ENCODE measurements around the gene CHST3. TPM values are rescaled to one million over a fixed set of nuclear protein-coding genes. Genes with fewer than 3 reads are reported as not detected.
A peak's percentile ranks its signal among the peaks of the same experiment; 100 is the strongest.

Gene CHST3
- total and polyA plus RNA-seq, 5 donors, result 14.9 to 37.0 (median 22.6) TPM

DNA sequence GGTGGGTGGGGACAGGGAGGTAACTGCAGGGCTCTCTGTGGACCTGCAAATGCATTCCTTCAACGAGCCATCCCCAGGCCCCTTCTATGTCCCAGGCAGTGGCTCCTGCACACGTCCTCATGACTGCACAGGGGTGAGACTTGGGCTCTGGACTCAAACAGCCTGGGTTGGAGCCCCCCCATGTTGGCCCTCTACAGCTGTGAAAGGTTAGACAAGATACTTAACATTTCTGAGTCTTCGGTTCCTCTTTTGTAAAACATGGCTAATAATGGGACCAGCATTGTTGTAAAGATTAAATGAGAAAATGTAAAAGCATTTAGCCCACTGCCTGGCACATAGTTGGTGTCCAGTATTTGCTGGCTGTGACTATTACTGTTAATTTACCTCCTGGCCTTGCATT, 41.8 kb downstream of the CHST3 start:
- no peak overlapping the region for H3K27ac ChIP-seq (ENCODE audit: low read length)
- peaks cover 24% of the 10 kb centered on the region for H3K4me1 ChIP-seq (ENCODE audit: control insufficient read depth, insufficient read depth, low read length)
- intact Hi-C loops (cut with DNase I), result no loop called here

GRCh38 chr10:72007246-72007892, 43.2 kb downstream of the CHST3 start:
- Histone ChIP-seq H3K4me1 (ENCODE audit: control insufficient read depth, insufficient read depth, low read length) (peaks cover 28% of the 10 kb centered on the region), H3K27me3 (ENCODE audit: control insufficient read depth, insufficient read depth) (no peaks in the 10 kb centered on the region), H3K9me3 (ENCODE audit: control insufficient read depth, low read length) (no peaks in the 10 kb centered on the region), H3K27ac (ENCODE audit: low read length) (peak overlapping the region; percentile 25), H3K4me3 (ENCODE audit: low read length) (no peak overlapping the region)
- peak in 1 of 2 donors; percentile 5 for ATAC-seq
- intact Hi-C loops (cut with DNase I), result no loop called here
- 80% methylated on average over 59 of the region's 59 CpGs for WGBS
- DNase-seq, result peak; percentile 76 to 91 (median 90)

More for the DNA sequence above, 41.8 kb downstream of the CHST3 start:
- DNase-seq (no peak), ATAC-seq (no peak)
- Histone ChIP-seq H3K27me3 (ENCODE audit: control insufficient read depth, insufficient read depth) (no peaks in the 10 kb centered on the region), H3K9me3 (ENCODE audit: control insufficient read depth, low read length) (no peaks in the 10 kb centered on the region), H3K4me3 (ENCODE audit: low read length) (no peak overlapping the region)
- WGBS, result 76% methylated on average over 3 of the region's 3 CpGs

GRCh38 chr10:72008096-72008981, 44.1 kb downstream of the CHST3 start:
- H3K9me3 ChIP-seq (ENCODE audit: control insufficient read depth, low read length), result no peaks in the 10 kb centered on the region
- H3K27me3 ChIP-seq (ENCODE audit: control insufficient read depth, insufficient read depth), result no peaks in the 10 kb centered on the region
- H3K4me1 ChIP-seq (ENCODE audit: control insufficient read depth, insufficient read depth, low read length), result peaks cover 28% of the 10 kb centered on the region
- DNase-seq (peak in 2 of 3 donors; percentile 70 to 73), ATAC-seq (no peak)
- peak overlapping the region; percentile 90 for H3K27ac ChIP-seq (ENCODE audit: low read length)
- intact Hi-C loops (cut with DNase I), result no loop called here
- no peak overlapping the region for H3K4me3 ChIP-seq (ENCODE audit: low read length)
- 85% methylated on average over 58 of the region's 58 CpGs for WGBS

GRCh38 chr10:72009051-72009424, 44.8 kb downstream of the CHST3 start:
- ATAC-seq (no peak), DNase-seq (no peak)
- Histone ChIP-seq H3K4me1 (ENCODE audit: control insufficient read depth, insufficient read depth, low read length) (peaks cover 32% of the 10 kb centered on the region), H3K27me3 (ENCODE audit: control insufficient read depth, insufficient read depth) (no peaks in the 10 kb centered on the region), H3K4me3 (ENCODE audit: low read length) (no peak overlapping the region), H3K9me3 (ENCODE audit: control insufficient read depth, low read length) (no peaks in the 10 kb centered on the region), H3K27ac (ENCODE audit: low read length) (peak overlapping the region; percentile 90)
- intact Hi-C loops (cut with DNase I), result no loop called here
- 29% methylated on average over 9 of the region's 9 CpGs for WGBS

GRCh38 chr10:72009425-72010081, 45.4 kb downstream of the CHST3 start:
- Histone ChIP-seq H3K27ac (ENCODE audit: low read length) (peak overlapping the region; percentile 90), H3K4me1 (ENCODE audit: control insufficient read depth, insufficient read depth, low read length) (peaks cover 35% of the 10 kb centered on the region), H3K4me3 (ENCODE audit: low read length) (no peak overlapping the region), H3K9me3 (ENCODE audit: control insufficient read depth, low read length) (no peaks in the 10 kb centered on the region), H3K27me3 (ENCODE audit: control insufficient read depth, insufficient read depth) (no peaks in the 10 kb centered on the region)
- intact Hi-C loops (cut with DNase I), result no loop called here
- DNase-seq (peak; percentile 93 to 96 (median 95)), ATAC-seq (peak; percentile 89 to 92)
- WGBS, result 16% methylated on average over 12 of the region's 12 CpGs

GRCh38 chr10:72010234-72010973, 46.2 kb downstream of the CHST3 start:
- Histone ChIP-seq H3K4me3 (ENCODE audit: low read length) (no peak overlapping the region), H3K4me1 (ENCODE audit: control insufficient read depth, insufficient read depth, low read length) (peaks cover 38% of the 10 kb centered on the region), H3K27ac (ENCODE audit: low read length) (peak overlapping the region; percentile 90), H3K9me3 (ENCODE audit: control insufficient read depth, low read length) (no peaks in the 10 kb centered on the region), H3K27me3 (ENCODE audit: control insufficient read depth, insufficient read depth) (no peaks in the 10 kb centered on the region)
- ATAC-seq (no peak), DNase-seq (peak in 1 of 3 donors; percentile 56)
- intact Hi-C loops (cut with DNase I), result no loop called here
- WGBS, result 61% methylated on average over 7 of the region's 7 CpGs

DNA sequence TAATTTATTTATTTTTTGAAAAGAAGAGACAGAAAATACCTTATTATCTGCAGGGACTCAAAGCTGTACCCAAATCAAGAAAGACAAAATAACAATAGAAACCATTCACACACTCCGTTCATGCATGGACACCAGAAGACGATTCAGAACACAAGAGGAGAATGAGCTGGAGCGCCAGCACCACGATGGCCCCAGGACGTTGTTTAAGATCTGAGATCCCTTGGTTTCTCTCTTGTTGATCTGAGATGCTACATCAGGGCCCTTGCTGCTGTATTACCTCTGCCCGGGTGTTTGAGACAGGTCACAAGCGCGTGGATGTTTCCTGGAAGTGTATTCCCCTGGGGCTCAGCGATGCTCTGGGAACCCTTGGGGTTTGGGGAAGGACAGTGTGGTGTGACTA, 46.8 kb downstream of the CHST3 start:
- intact Hi-C loops (cut with DNase I), result no loop called here
- Histone ChIP-seq H3K27ac (ENCODE audit: low read length) (no peak overlapping the region), H3K4me1 (ENCODE audit: control insufficient read depth, insufficient read depth, low read length) (peaks cover 38% of the 10 kb centered on the region), H3K27me3 (ENCODE audit: control insufficient read depth, insufficient read depth) (no peaks in the 10 kb centered on the region), H3K4me3 (ENCODE audit: low read length) (no peak overlapping the region), H3K9me3 (ENCODE audit: control insufficient read depth, low read length) (no peaks in the 10 kb centered on the region)
- 94% methylated on average over 9 of the region's 9 CpGs for WGBS
- ATAC-seq, result no peak
- DNase-seq, result peak in 1 of 3 donors; percentile 15

- H3K9me3 ChIP-seq (ENCODE audit: control insufficient read depth, low read length), result no peaks in the 10 kb centered on the region
- 93% methylated on average over 8 of the region's 8 CpGs for WGBS
- ATAC-seq (no peak), DNase-seq (peak in 1 of 3 donors; percentile 26)
- no peaks in the 10 kb centered on the region for H3K27me3 ChIP-seq (ENCODE audit: control insufficient read depth, insufficient read depth)
- H3K27ac ChIP-seq (ENCODE audit: low read length), result peak overlapping the region; percentile 12
- intact Hi-C loops (cut with DNase I), result no loop called here
- peaks cover 40% of the 10 kb centered on the region for H3K4me1 ChIP-seq (ENCODE audit: control insufficient read depth, insufficient read depth, low read length)
- H3K4me3 ChIP-seq (ENCODE audit: low read length), result no peak overlapping the region
Observed at GRCh38 chr10:72011468-72011867, 47.3 kb downstream of the CHST3 start.

GRCh38 chr10:72011976-72012512, 47.8 kb downstream of the CHST3 start:
- no peak for DNase-seq
- intact Hi-C loops (cut with DNase I), result no loop called here

GRCh38 chr10:72012796-72013195, 48.6 kb downstream of the CHST3 start:
- Histone ChIP-seq H3K9me3 (ENCODE audit: control insufficient read depth, low read length) (no peaks in the 10 kb centered on the region), H3K27ac (ENCODE audit: low read length) (peak overlapping the region; percentile 32), H3K4me3 (ENCODE audit: low read length) (no peak overlapping the region), H3K4me1 (ENCODE audit: control insufficient read depth, insufficient read depth, low read length) (peaks cover 47% of the 10 kb centered on the region), H3K27me3 (ENCODE audit: control insufficient read depth, insufficient read depth) (no peaks in the 10 kb centered on the region)
- 73% methylated on average over 7 of the region's 7 CpGs for WGBS
- no peak for DNase-seq
- ATAC-seq, result no peak
- intact Hi-C loops (cut with DNase I), result no loop called here

More at GRCh38 chr10:72011976-72012512, 47.8 kb downstream of the CHST3 start:
- Histone ChIP-seq H3K27me3 (ENCODE audit: control insufficient read depth, insufficient read depth) (no peaks in the 10 kb centered on the region), H3K9me3 (ENCODE audit: control insufficient read depth, low read length) (no peaks in the 10 kb centered on the region), H3K4me1 (ENCODE audit: control insufficient read depth, insufficient read depth, low read length) (peaks cover 43% of the 10 kb centered on the region), H3K4me3 (ENCODE audit: low read length) (no peak overlapping the region), H3K27ac (ENCODE audit: low read length) (peak overlapping the region; percentile 16)
- ATAC-seq, result no peak
- WGBS, result 92% methylated on average over 7 of the region's 7 CpGs

Data from right cardiac atrium (tissue), 5 donors.